Measurements from ENCODE around the gene CDH4.
"Not testable (repeated sequence)": the region's sequence is repeated elsewhere in the genome, so short reads cannot be mapped to it uniquely, and the experiment has no call there.

The CDH4 gene

GRCh38 chr20:61455508-61456215, 203.6 kb downstream of the CDH4 start:
- no peak for DNase-seq (ENCODE audit: low read depth, low spot score)

GRCh38 chr20:61457725-61458124, 205.7 kb downstream of the CDH4 start:
- DNase-seq (ENCODE audit: low read depth, low spot score) = no peak

GRCh38 chr20:61458146-61458746, 206.2 kb downstream of the CDH4 start:
- no peak for DNase-seq (ENCODE audit: low read depth, low spot score)

GRCh38 chr20:61459266-61459665, 207.2 kb downstream of the CDH4 start:
- no peak for DNase-seq (ENCODE audit: low read depth, low spot score)

- DNase-seq (ENCODE audit: low read depth, low spot score) = no peak
Observed at GRCh38 chr20:61459705-61460104, 207.6 kb downstream of the CDH4 start.

GRCh38 chr20:61460261-61461052, 208.4 kb downstream of the CDH4 start:
- no peak for DNase-seq (ENCODE audit: low read depth, low spot score)

- no peak for DNase-seq (ENCODE audit: low read depth, low spot score)
Observed at GRCh38 chr20:61461461-61461860, 209.4 kb downstream of the CDH4 start.

GRCh38 chr20:61464307-61465303, 212.5 kb downstream of the CDH4 start:
- DNase-seq (ENCODE audit: low read depth, low spot score) = no peak

GRCh38 chr20:61475729-61476128, 223.7 kb downstream of the CDH4 start:
- DNase-seq (ENCODE audit: low read depth, low spot score) = no peak

GRCh38 chr20:61476956-61477355, 224.9 kb downstream of the CDH4 start:
- DNase-seq (ENCODE audit: low read depth, low spot score) = no peak

GRCh38 chr20:61477451-61477861, 225.4 kb downstream of the CDH4 start:
- no peak for DNase-seq (ENCODE audit: low read depth, low spot score)

GRCh38 chr20:61478094-61478493, 226.0 kb downstream of the CDH4 start:
- no peak for DNase-seq (ENCODE audit: low read depth, low spot score)

- DNase-seq (ENCODE audit: low read depth, low spot score) = no peak
Observed at GRCh38 chr20:61478611-61479305, 226.7 kb downstream of the CDH4 start.

- not testable (repeated sequence) for DNase-seq (ENCODE audit: low read depth, low spot score)
Observed at GRCh38 chr20:61479433-61479832, 227.4 kb downstream of the CDH4 start.

- no peak for DNase-seq (ENCODE audit: low read depth, low spot score)
Observed at GRCh38 chr20:61480158-61480825, 228.2 kb downstream of the CDH4 start.

GRCh38 chr20:61482056-61482887, 230.2 kb downstream of the CDH4 start:
- DNase-seq (ENCODE audit: low read depth, low spot score) = no peak

GRCh38 chr20:61482901-61483300, 230.8 kb downstream of the CDH4 start:
- no peak for DNase-seq (ENCODE audit: low read depth, low spot score)

- no peak for DNase-seq (ENCODE audit: low read depth, low spot score)
Observed at GRCh38 chr20:61483336-61484067, 231.4 kb downstream of the CDH4 start.

GRCh38 chr20:61486198-61486597, 234.1 kb downstream of the CDH4 start:
- no peak for DNase-seq (ENCODE audit: low read depth, low spot score)
